IMR-90 (cell line): Measurements from ENCODE around the gene LMO4. TPM values are rescaled to one million over a fixed set of nuclear protein-coding genes. Genes with fewer than 3 reads are reported as not detected.
A peak's percentile ranks its signal among the peaks of the same experiment; 100 is the strongest.

ENCODE experiments used
- ATAC-seq: fragments of 200-7000 bp; cut with Tn5 transposase; 2 replicates; pipeline ENCODE4 v1.9.1; 2020; ENCODE audit warnings: low read depth, mild to moderate bottlenecking, moderate library complexity
- BruUV-seq: library from RNA; stranded (reverse); fragments of 400-500 nt; replicated peaks from 2 replicates; lab custom pipeline; 2021; lab: Mats Ljungman, UMichigan
- CTCF ChIA-PET: fragments of 300-600 bp; formaldehyde crosslinking; extraction: SDS; loops from one replicate; lab custom pipeline; 2021; ENCODE audit warnings: antibody characterized with exemption; lab: Yijun Ruan, JAX
- POLR2A ChIA-PET: fragments of 300-600 bp; sonication (Branson Sonifier 250); formaldehyde crosslinking; loops from one replicate; lab custom pipeline; 2022; ENCODE audit warnings: antibody characterized with exemption; ENCODE audit not compliant: unreplicated experiment; lab: Charles Lee
- DNase-seq: peaks from one replicate; pipeline ENCODE4 v3.0.0; 2013
- H2AFZ ChIP-seq: replicated peaks from 2 replicates; pipeline ENCODE3; 2013; ENCODE audit warnings: low read length, mild to moderate bottlenecking; ENCODE audit not compliant: poor library complexity
- H2AK5ac ChIP-seq: 2 replicates; pipeline ENCODE4 v1.6.1; 2013; ENCODE audit warnings: low read depth, low read length, inconsistent platforms
- H2AK9ac ChIP-seq: replicated peaks from 2 replicates; pipeline ENCODE3; 2013; ENCODE audit warnings: mild to moderate bottlenecking, low read depth, low read length, moderate library complexity; ENCODE audit not compliant: poor library complexity
- H2BK120ac ChIP-seq: 2 replicates; pipeline ENCODE4 v1.6.1; 2013; ENCODE audit warnings: low read depth, low read length, inconsistent platforms
- H2BK15ac ChIP-seq: 3 replicates; pipeline ENCODE4 v1.6.1; 2013; ENCODE audit warnings: low read depth, low read length, inconsistent platforms
- H2BK20ac ChIP-seq: 2 replicates; pipeline ENCODE4 v1.6.1; 2013; ENCODE audit warnings: low read depth, mild to moderate bottlenecking, inconsistent platforms, low read length, moderate library complexity
- H2BK5ac ChIP-seq: 2 replicates; pipeline ENCODE4 v1.6.1; 2013; ENCODE audit warnings: mild to moderate bottlenecking, low read depth, low read length, inconsistent platforms; ENCODE audit not compliant: poor library complexity, severe bottlenecking
- H3K14ac ChIP-seq: replicated peaks from 2 replicates; pipeline ENCODE4 v1.6.1; 2013; ENCODE audit warnings: low read depth, low read length, inconsistent platforms
- H3K18ac ChIP-seq: 2 replicates; pipeline ENCODE4 v1.6.1; 2013; ENCODE audit warnings: low read depth, low read length, control low read depth
- H3K23ac ChIP-seq: 2 replicates; pipeline ENCODE4 v1.6.1; 2013; ENCODE audit warnings: low read depth, low read length, inconsistent platforms
- H3K27ac ChIP-seq: 2 replicates; pipeline ENCODE4 v1.5.1; 2013; ENCODE audit warnings: mild to moderate bottlenecking, control low read depth, low read length; ENCODE audit not compliant: insufficient read depth
- H3K27me3 ChIP-seq: 2 replicates; pipeline ENCODE4 v1.6.1; 2013; ENCODE audit warnings: low read length; ENCODE audit not compliant: control insufficient read depth, insufficient read depth
- H3K36me3 ChIP-seq: 2 replicates; pipeline ENCODE4 v1.6.1; 2013; ENCODE audit warnings: low read length, mixed read lengths; ENCODE audit not compliant: control insufficient read depth, insufficient read depth
- H3K4ac ChIP-seq: 2 replicates; pipeline ENCODE4 v1.6.1; 2013; ENCODE audit warnings: low read depth, low read length, inconsistent platforms
- H3K4me1 ChIP-seq: 2 replicates; pipeline ENCODE4 v1.6.1; 2013; ENCODE audit warnings: low read length, mixed read lengths; ENCODE audit not compliant: control insufficient read depth, insufficient read depth
- H3K4me2 ChIP-seq: 2 replicates; pipeline ENCODE4 v1.6.1; 2013; ENCODE audit warnings: low read depth, mild to moderate bottlenecking, control low read depth, low read length, moderate library complexity
- H3K4me3 ChIP-seq: 2 replicates; pipeline ENCODE4 v1.5.1; 2013; ENCODE audit warnings: low read depth, mild to moderate bottlenecking, control low read depth, low read length, moderate library complexity; ENCODE audit not compliant: insufficient read depth
- H3K56ac ChIP-seq: 2 replicates; pipeline ENCODE4 v1.6.1; 2013; ENCODE audit warnings: low read length, inconsistent platforms; ENCODE audit not compliant: insufficient read depth; ENCODE audit errors: extremely low read depth
- H3K79me1 ChIP-seq, 2 experiments: 2 replicates each; pipeline ENCODE4 v1.6.1; 2013; ENCODE audit warnings: low read length in 2 of 2, inconsistent platforms in 1 of 2, low read depth in 1 of 2
- H3K9ac ChIP-seq: 2 replicates; pipeline ENCODE4 v1.6.1; 2013; ENCODE audit warnings: low read depth, low read length, control low read depth
- H3K9me1 ChIP-seq: 2 replicates; pipeline ENCODE4 v1.6.1; 2013; ENCODE audit warnings: low read length, inconsistent platforms; ENCODE audit not compliant: insufficient read depth
- H3K9me3 ChIP-seq: 2 replicates; pipeline ENCODE4 v1.6.1; 2013; ENCODE audit warnings: low read length; ENCODE audit not compliant: control insufficient read depth, insufficient read depth
- H4K20me1 ChIP-seq: 2 replicates; pipeline ENCODE4 v1.6.1; 2013; ENCODE audit warnings: low read length, inconsistent platforms; ENCODE audit not compliant: insufficient read depth
- H4K5ac ChIP-seq: 2 replicates; pipeline ENCODE4 v1.6.1; 2013; ENCODE audit warnings: mild to moderate bottlenecking, low read depth, low read length, control low read depth
- H4K8ac ChIP-seq, 2 experiments: 2 replicates each; pipeline ENCODE4 v1.6.1; 2013; ENCODE audit warnings: low read depth in 2 of 2, low read length in 2 of 2, control low read depth in 1 of 2, inconsistent platforms in 1 of 2
- H4K91ac ChIP-seq: 2 replicates; pipeline ENCODE4 v1.6.1; 2013; ENCODE audit warnings: low read depth, low read length, inconsistent platforms; ENCODE audit not compliant: insufficient read depth
- BHLHE40 ChIP-seq: fragments of 150-350 bp; IDR thresholded peaks from 2 replicates; pipeline ENCODE4 v1.6.1; 2016; ENCODE audit warnings: mild to moderate bottlenecking, low read depth, low read length
- CEBPB ChIP-seq: IDR thresholded peaks from 2 replicates; pipeline ENCODE4 v1.6.1; 2012; ENCODE audit warnings: low read depth, low read length, improper control_type of control experiment
- CHD1 ChIP-seq: IDR thresholded peaks from 2 replicates; pipeline ENCODE4 v1.6.1; 2012; ENCODE audit warnings: low read depth, low read length, improper control_type of control experiment
- CTCF ChIP-seq: conservative IDR thresholded peaks from 2 replicates; pipeline ENCODE4 v1.5.1; 2012; ENCODE audit warnings: mild to moderate bottlenecking, low read depth, low read length, improper control_type of control experiment
- ELK1 ChIP-seq: fragments of 150-350 bp; IDR thresholded peaks from 2 replicates; pipeline ENCODE4 v1.6.1; 2016; ENCODE audit warnings: low read depth, mild to moderate bottlenecking, low read length, moderate library complexity, borderline replicate concordance
- FOS ChIP-seq: fragments of 150-350 bp; IDR thresholded peaks from 2 replicates; pipeline ENCODE4 v1.6.1; 2016; ENCODE audit warnings: low read depth, low read length
- MAFK ChIP-seq: IDR thresholded peaks from 2 replicates; pipeline ENCODE4 v1.6.1; 2012; ENCODE audit warnings: low read depth, low read length, improper control_type of control experiment
- MAZ ChIP-seq: IDR thresholded peaks from 2 replicates; pipeline ENCODE4 v1.6.1; 2012; ENCODE audit warnings: low read depth, mild to moderate bottlenecking, low read length, improper control_type of control experiment, moderate library complexity, borderline replicate concordance
- MXI1 ChIP-seq: IDR thresholded peaks from 2 replicates; pipeline ENCODE4 v1.6.1; 2012; ENCODE audit warnings: low read depth, mild to moderate bottlenecking, low read length, moderate library complexity, borderline replicate concordance
- NFE2L2 ChIP-seq: fragments of 150-350 bp; IDR thresholded peaks from 2 replicates; pipeline ENCODE4 v1.6.1; 2016; ENCODE audit warnings: low read depth, mild to moderate bottlenecking, low read length
- POLR2A ChIP-seq: IDR thresholded peaks from 2 replicates; pipeline ENCODE4 v1.6.1; 2012; ENCODE audit warnings: mild to moderate bottlenecking, low read depth, low read length
- RAD21 ChIP-seq: IDR thresholded peaks from 2 replicates; pipeline ENCODE4 v1.6.1; 2012; ENCODE audit warnings: low read length, improper control_type of control experiment
- RCOR1 ChIP-seq: IDR thresholded peaks from 2 replicates; pipeline ENCODE4 v1.6.1; 2012; ENCODE audit warnings: mild to moderate bottlenecking, low read length, improper control_type of control experiment; ENCODE audit not compliant: insufficient replicate concordance
- RFX5 ChIP-seq: IDR thresholded peaks from 2 replicates; pipeline ENCODE4 v1.8.0; 2012; ENCODE audit warnings: low read depth, mild to moderate bottlenecking, low read length, moderate library complexity
- SMC3 ChIP-seq: fragments of 150-350 bp; IDR thresholded peaks from 2 replicates; pipeline ENCODE4 v1.6.1; 2016; ENCODE audit warnings: low read depth, mild to moderate bottlenecking, antibody characterized with exemption, low read length, moderate library complexity
- USF2 ChIP-seq: fragments of 150-350 bp; IDR thresholded peaks from 2 replicates; pipeline ENCODE4 v1.6.1; 2017; ENCODE audit warnings: mild to moderate bottlenecking, antibody characterized with exemption, low read length, low read depth
- WGBS, 2 experiments: methylation state at CpG; one replicate each; pipeline versions ENCODE4 v1.1.5 to v1.1.7; 2013; ENCODE audit warnings: missing lambda C conversion rate in 2 of 2; ENCODE audit not compliant: insufficient read length in 1 of 2; ENCODE audit errors: extremely low coverage in 2 of 2; 5-methylcytosine and 5-hydroxymethylcytosine counted together
- dilution Hi-C: fragments of 300-500 bp; cut with HindIII; formaldehyde crosslinking; loops from one replicate; pipeline ENCODE4 v1.14.3; 2018; ENCODE audit warnings: low sequenced_read_pairs; ENCODE audit not compliant: unreplicated experiment
- in situ Hi-C: fragments of 300-500 bp; cut with MboI; formaldehyde crosslinking; loops from 3 replicates; pipeline ENCODE4 v1.14.3; 2019; ENCODE audit warnings: low sequenced_read_pairs, inconsistent platforms, mixed read lengths
- intact Hi-C: fragments of 100-400 bp; cut with micrococcal nuclease; formaldehyde crosslinking; loops from 2 replicates; pipeline ENCODE4 v1.10.0; 2022
- polyA plus RNA-seq, 3 experiments: library from polyadenylated mRNA; depleted of rRNA; stranded (reverse); fragments of >200 nt; gene quantifications; 2 replicates each; pipeline ENCODE4 v1.2.3, GENCODE V29; 2012; ENCODE audit warnings: low replicate concordance in 1 of 3
- total RNA-seq: library from RNA; depleted of rRNA; stranded (reverse); fragments of >200 nt; gene quantifications from 2 replicates; pipeline ENCODE4 v1.2.3, GENCODE V29; 2012

The LMO4 gene
- total and polyA plus RNA-seq, 2 of the 4 experiments (the other 2 are of a cell fraction) = 98.9 to 109 TPM

- no peak overlapping the region for H3K27ac ChIP-seq
- no peaks in the 10 kb centered on the region for H3K9me1 ChIP-seq
- peak overlapping the region; percentile 16 for H2AFZ ChIP-seq
- H3K27me3 ChIP-seq = no peaks in the 10 kb centered on the region
- ChIA-PET POLR2A (no interaction called here), CTCF (no interaction called here)
- peaks cover 2% of the 10 kb centered on the region; the same call in 1 of the 2 replicates for H3K4me1 ChIP-seq
- no peak overlapping the region for H3K4me3 ChIP-seq
- ATAC-seq (no peak), DNase-seq (no peak)
- H4K5ac ChIP-seq = 0 out of 2 replicates have a peak overlapping the region, but pooled peaks have one; percentile 49
- TF ChIP-seq ELK1 (no peak), FOS (no peak), RCOR1 (no peak), CEBPB (no peak), NFE2L2 (no peak), MAFK (no peak), RAD21 (no peak), MAZ (no peak), SMC3 (no peak), BHLHE40 (no peak), USF2 (no peak), CHD1 (no peak), POLR2A (no peak), RFX5 (no peak), MXI1 (no peak), CTCF (no peak)
- no peak overlapping the region for H2AK5ac ChIP-seq
- in situ Hi-C loops (no loop called here), intact Hi-C loops (no loop called here), dilution Hi-C loops (no loop called here)
- H2BK15ac ChIP-seq = no peak overlapping the region
- H2BK20ac ChIP-seq = no peak overlapping the region
- no peak overlapping the region for H4K8ac ChIP-seq
- peaks cover 10 to 20% of the 10 kb centered on the region in 2 experiments for H3K79me1 ChIP-seq
- no peak overlapping the region for H4K91ac ChIP-seq
- WGBS, 2 experiments = no CpG with 5 or more reads among the region's 7 CpGs
- H3K14ac ChIP-seq = no peak overlapping the region
- no peak overlapping the region for H3K23ac ChIP-seq
- no peak overlapping the region for H3K18ac ChIP-seq
- no peak overlapping the region for H3K56ac ChIP-seq
- H2AK9ac ChIP-seq = no peak overlapping the region
- no peak overlapping the region for H3K9ac ChIP-seq
- H4K20me1 ChIP-seq = no peaks in the 10 kb centered on the region; the same call in 1 of the 2 replicates
- H3K36me3 ChIP-seq = peaks cover 17% of the 10 kb centered on the region
- no TSS peak for BruUV-seq
- H3K9me3 ChIP-seq = no peaks in the 10 kb centered on the region
- H3K4me2 ChIP-seq = no peak overlapping the region
- no peak overlapping the region for H2BK120ac ChIP-seq
- H3K4ac ChIP-seq = no peak overlapping the region
- no peak overlapping the region for H2BK5ac ChIP-seq
Measured at GRCh38 chr1:87348341-87349019, 19.8 kb downstream of the LMO4 start.
